HG03457 (cell line): ENCODE measurements around the gene TMEM263.
"Not testable (repeated sequence)": the region's sequence is repeated elsewhere in the genome, so short reads cannot be mapped to it uniquely, and the experiment has no call there.

Experiments
- ATAC-seq: cut with Tn5 transposase; IDR thresholded peaks from one replicate; pipeline ENCODE4 v1.9.1; 2021; ENCODE audit warnings: moderate number of reproducible peaks; ENCODE audit not compliant: unreplicated experiment

The TMEM263 gene

DNA sequence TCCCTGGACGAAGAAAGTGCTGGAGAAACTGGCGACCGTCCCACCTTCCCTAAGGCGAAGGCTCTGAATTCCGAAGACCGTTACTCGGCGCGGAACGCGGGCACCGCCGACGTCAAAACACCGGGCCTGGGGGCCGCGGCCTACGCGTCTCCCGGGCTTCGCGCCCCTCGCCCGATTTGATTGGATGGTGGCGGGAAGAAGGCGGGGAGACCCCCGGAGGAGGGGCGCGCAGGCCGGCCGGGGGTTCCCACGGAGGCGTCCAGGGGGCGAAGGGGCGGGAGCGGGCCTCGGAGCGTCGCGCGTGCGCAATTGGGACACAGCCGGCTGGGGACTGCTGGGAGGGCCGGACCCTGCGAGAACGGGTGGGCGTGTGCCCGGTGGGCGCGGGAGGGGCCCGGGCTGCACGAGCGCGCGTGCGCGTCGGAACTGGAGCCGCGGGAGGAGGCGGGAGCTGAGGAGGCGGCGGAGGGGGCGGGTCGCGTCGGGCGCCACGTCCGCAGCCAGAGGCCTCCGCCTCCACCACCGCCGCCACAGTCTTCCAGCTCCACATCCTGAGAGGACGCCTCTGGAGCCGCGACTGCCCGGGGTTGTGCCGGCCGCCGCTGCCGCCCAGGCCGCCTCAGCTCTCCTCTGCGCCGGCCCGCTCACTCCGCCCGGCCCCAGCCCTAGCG, at the start of gene TMEM263:
Gene TMEM263 (plus strand): TSS at position 531 of the 671 bp plus-strand sequence. CDS start 11,210 bp downstream, outside the sequence.
- ATAC-seq = peak; percentile 64

DNA sequence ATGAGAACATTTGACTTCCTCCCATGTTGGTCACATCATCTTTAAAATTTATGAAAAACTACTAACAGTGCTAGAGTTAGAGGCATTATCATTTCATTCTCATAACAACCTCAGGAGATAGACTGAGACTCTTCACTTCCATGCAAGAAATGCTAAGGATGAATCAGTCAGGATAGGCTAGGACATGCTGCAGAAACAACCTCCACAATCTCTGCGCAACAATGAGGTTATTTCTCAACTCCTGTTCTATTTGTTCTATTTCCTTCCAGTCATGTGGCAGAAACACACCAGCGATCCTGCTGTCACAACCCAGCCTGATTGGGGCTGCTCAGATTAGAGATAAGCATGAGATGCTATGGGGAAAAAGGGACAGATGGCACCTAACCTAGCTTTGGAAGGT, 49.0 kb upstream of the TMEM263 start:
- no peak for ATAC-seq

DNA sequence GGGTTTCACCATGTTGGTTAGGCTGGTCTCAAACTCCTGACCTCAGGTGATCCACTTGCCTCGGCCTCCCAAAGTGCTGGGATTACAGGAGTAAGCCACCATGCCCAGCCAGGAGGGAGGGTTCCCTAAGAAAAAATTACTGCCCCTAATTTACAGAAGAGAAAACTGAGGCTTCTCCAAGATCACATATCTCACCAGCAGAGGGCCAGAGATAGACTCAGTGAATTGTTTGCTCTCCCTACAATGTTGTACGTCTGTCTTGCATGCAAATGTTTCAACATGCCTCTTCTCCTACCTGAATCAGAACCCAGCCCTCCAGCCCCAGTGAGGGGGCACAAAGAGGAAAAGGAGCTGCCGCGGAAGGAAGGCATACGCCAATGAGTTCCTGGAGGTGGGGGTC, 48.3 kb upstream of the TMEM263 start:
- ATAC-seq = no peak

DNA sequence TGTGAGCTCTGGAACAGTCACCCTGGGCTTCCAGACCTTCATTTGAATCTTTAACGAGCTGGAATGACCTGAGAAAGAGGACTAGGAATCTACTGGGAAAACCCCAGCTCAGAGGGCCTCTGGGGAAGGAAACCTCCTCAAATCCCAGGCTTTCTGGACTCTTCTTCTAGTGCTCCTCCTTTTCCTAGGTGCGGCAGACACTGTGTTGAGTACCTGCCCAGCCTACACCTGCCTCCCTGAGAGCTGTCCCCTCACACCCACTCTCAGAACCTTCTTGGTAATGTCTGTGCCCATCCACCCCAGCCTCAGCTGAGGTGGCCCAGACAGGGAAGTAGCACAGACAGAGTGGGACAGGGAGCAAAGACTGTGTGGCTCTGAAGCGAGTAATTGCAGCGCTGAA, 47.9 kb upstream of the TMEM263 start:
- no peak for ATAC-seq

DNA sequence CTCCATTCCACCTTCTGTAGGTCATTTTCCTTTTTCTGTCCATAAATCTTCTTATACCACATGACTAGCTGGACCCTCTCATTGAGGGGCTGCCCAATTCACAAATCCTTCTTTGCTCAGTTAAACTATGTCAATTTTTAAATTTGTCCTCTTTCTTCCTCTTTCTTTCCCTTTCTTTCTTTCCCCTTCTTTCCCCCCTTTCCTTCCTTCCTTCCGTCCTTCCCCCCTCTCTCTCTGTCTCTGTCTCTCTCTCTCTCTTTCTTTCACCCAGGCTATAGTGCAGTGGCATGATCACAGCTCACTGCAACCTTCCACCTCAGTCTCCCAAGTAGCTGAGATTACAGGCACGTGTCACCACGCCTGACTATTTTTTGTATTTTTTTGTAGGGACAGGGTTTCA, 47.1 kb upstream of the TMEM263 start:
- ATAC-seq = no peak

DNA sequence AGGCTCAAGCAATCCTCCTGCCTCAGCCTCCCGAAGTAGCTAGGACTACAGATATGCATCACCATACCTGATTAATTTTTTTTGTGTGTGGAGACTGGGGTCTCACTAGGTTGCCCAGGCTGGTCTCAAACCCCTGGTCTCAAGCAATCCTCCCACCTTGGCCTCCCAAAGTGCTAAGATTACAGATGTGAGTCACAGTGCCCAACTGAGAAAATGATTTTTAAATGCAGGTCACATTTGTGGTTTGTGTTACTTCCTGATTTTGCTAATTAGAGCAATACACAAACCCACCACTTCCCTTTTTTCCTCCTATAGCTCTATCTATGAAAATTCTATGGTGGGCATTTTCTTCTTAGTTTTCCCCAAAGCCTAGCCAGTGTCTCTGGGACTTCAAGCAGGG, 45.5 kb upstream of the TMEM263 start:
- no peak for ATAC-seq

DNA sequence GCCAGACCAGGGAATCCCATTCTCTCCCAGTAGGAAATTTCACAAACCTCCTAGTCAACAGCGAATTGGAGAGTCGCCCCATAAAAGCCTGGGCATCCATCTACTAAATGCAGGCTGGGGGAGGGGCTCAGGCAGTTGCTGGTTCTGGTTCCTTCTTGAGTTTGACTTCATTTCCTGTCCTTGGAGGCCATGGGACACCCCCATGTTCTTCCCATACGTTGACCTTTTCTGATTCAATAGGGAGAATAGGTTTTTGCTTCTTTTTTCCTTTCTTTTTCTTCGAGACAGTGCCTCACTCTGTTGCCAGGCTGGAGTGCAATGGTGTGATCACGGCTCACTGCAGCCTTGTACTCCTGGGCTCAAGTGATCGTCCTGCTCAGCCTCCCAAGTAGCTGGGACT, 44.1 kb upstream of the TMEM263 start:
- ATAC-seq = no peak

DNA sequence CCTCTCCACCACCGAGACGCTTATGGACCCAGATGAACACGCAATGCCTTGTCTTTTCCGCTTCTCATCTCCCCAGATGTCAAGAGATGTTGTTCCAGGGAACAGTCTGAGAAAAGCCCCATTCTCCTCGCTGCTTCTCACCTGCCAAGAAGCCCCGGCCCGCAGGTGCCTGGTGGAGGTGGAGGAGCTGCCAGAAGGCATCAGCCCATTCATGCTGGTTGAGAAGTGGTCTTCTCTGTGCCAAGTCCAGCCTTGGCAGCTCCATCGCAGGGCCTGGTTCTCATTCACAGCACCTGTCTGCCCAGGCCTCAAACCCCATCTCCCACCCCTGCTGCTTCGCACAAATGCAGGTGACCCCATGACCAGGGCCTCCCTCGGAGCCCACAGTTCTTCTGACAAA, 42.3 kb upstream of the TMEM263 start:
- ATAC-seq = no peak

DNA sequence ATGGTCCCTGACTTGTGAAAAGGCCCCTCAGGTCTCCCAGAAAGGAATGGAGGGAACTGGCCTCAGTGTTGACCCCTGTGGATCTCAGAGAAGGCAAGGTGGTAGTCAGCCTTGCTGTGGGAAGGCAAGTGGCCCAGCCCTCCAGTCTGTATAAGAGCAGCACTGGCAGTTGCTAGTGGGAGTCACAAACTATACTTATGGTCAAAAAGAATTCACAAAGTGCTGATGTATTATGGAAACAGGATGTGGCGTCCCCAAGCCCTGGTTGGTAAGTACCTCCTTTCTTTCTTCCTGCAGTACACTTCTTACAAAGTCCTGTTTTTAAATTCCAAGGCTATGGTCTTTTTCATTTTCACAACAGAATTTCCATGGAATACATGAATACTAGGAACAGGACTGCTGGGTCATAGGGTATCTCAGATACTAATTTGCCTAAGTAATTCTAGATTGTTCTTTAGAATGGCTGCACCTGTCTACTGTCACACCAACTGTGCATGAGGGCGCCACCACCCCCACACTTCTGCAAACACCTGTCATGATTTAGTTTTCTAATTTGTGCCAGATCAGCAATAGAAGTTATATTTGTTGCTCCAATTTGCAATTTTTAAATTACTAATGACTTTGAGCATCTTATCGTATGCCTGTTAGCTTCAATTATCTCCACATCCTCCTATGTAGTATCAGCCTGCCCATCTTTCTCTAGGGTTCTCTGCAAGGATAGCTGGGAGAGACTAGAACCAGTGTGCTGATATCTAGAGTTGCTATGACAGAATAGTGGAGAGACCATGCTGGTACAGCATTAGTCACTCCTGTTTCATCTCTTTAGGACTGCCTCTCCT, 40.7 kb upstream of the TMEM263 start:
- peak; percentile 76 for ATAC-seq

DNA sequence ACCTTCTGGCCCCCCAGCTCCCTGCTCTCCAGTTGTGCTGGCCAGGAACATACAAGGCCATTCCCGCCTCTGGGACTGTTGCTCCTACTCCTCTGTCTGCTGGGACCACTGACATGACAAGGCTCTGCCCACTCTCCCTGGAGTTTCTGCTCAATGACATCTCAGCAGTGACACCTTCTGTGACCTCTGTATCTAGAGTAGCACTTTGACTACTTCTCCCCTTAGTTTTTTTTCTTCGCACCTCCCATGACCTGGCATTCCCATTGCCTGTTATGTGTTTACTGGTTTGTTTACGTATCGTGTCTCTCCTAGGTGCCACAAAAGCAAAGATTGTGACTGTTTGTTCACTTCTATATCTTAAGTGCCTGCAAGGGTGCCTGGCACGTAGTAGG, 40.1 kb upstream of the TMEM263 start:
- ATAC-seq = no peak

DNA sequence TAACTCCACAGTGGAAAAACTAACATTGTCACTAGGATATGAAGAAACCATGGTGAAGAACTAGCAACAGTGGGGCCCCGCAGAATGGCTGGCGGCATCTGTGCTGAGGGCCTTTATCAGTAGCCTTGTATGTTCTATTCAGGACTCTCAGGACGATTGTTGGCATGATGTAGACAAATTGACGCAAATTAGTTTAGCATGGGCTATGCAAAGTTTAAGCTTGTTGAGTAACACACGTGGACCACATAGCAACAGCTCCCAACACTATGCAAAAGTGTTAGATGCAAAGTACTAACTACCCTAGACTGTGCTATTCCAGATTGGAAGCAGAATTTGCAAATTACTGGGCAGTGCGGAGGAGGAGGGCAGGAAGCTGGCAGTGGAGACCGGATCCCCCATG, 38.2 kb upstream of the TMEM263 start:
- no peak for ATAC-seq

DNA sequence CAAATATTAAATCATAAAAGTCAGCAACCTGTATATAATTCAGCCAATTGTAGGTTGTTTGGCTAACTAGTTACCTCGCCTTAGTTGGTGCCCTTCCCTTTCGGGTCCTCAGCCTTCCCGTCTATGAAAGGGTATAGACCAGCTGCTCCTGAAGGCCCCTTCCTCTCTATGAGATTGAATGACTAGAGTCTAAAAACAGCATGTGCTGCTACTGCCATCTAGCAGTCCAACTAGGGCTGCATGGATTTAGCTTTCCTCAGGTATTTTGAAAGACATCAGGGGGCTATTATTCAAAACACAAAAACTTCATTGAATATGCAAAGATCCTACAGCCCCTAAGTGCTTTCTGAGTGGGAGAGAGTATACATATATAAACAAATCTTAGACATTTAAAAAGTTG, 37.0 kb upstream of the TMEM263 start:
- ATAC-seq = no peak

DNA sequence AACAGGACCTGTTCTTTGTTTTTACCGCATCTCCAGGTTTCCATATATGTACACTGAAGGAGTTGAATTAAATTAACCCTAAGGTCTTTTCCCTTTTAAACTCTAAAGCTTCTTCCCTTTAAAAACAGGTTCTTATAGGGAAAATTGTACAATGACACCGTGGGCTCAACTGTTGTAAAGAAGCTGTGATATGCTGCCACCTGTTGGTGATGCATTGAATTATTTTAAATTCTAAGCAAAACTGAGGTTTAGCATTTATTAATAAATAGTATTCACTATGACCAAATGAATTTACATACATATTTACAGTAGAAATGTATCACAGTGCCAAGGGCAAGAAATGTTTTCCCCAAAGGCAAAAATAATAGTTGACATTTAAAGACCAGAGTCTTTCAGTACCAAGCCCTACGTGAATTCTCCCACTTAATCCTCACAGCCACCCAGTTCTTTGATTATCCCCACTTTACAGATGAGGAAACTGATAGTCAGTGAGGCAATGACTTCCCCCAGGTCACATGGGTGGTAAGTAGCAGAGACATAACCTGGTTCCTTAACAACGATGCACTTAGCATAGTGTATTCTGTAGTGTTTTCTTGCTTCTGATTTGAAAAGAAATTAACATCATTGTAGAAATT, 35.7 kb upstream of the TMEM263 start:
- no peak for ATAC-seq

DNA sequence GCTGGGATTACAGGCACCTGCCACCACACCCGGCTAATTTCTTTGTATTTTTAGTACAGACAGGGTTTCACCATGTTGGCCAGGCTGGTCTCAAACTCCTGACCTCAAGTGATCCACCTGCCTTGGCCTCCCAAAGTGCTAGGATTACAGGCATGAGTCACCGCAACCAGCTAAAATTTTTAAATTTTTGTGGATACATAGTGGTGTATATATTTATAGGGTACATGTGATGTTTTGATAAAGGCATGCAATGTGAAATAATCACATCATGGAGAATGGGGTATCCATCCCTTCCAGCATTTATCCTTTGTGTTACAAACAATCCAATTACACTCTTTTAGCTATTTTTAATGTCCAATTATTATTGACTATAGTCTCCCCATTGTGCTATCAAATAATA, 33.7 kb upstream of the TMEM263 start:
- not testable (repeated sequence) for ATAC-seq

DNA sequence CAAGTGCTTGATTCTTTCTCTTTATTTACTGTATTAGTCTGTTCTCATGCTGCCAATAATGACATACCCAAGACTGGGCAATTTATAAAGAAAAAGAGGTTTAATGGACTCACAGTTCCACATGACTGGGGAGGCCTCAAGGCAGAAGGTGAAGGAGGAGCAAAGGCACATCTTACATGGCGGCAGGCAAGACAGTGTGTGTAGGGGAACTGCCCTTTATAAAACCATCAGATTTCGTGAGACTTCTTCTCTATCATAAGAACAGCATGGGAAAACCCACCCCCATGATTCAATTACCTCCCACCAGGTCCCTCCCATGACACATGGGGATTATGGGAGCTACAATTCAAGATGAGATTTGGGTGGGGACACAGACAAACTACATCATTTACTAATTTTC, 32.1 kb upstream of the TMEM263 start:
- not testable (repeated sequence) for ATAC-seq

DNA sequence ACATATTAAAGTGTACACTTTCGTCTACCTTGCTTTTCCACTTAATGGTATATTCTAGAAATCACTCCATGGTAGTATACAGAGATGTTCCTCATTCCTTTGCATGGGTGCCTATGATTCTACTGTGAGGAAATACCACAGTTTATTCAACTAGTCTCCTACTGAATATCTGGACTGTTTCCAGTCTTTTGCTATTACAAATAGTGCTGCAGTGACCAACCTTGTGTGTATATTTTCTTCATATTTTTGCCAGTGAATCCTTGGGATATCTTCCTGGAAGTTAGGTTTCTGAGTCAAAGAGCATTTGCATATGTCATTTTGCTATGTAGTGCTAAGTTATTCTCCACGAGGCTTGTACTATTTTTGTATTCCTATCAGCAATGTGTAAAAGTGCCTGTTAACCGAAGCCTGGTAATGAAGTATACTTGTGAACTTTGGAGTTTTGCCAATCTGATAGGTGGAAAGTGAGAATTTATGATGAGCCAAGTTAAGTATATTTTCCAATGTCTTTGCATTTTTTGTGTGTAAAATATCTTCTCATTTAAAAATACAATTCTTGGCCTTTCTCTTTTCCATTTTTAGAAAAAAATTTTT, 31.3 kb upstream of the TMEM263 start:
- no peak for ATAC-seq

DNA sequence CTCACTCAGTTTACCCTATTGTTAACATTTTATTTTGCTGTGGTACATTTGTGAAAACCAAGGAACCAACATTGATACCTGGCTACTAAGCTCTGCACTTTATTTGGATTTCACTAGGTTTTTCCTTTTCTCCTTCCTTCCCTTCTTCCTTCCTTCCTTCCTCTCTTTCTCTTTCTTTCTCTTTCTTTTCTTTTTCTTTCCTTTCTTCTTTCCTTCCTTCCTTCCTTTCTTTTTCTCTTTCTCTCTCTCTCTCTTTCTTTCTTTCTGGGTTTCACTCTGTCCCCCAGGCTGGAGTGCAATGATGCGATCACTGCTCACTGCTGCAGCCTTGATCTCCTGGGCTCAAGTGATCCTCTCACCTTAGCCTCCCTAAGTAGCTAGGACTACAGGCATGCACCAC, 29.1 kb upstream of the TMEM263 start:
- ATAC-seq = no peak

DNA sequence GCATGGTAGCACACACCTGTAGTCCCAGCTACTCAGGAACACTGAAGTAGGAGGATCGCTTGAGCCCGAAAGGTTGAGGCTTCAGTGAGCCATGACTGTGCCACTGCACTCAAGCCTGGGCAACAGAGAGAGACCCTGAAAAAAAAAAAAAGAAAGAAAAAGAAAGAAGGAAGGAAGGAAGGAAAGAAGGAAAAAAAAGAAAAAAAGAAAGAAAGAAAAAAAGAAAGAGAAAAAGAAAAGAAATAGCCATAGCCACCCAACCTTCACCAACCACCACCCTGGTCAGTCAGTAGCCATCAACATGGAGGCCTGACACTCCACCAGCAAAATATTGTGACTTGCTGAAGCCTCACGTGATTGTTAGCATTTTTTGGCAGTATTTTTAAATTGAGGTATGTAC, 21.4 kb upstream of the TMEM263 start:
- no peak for ATAC-seq

DNA sequence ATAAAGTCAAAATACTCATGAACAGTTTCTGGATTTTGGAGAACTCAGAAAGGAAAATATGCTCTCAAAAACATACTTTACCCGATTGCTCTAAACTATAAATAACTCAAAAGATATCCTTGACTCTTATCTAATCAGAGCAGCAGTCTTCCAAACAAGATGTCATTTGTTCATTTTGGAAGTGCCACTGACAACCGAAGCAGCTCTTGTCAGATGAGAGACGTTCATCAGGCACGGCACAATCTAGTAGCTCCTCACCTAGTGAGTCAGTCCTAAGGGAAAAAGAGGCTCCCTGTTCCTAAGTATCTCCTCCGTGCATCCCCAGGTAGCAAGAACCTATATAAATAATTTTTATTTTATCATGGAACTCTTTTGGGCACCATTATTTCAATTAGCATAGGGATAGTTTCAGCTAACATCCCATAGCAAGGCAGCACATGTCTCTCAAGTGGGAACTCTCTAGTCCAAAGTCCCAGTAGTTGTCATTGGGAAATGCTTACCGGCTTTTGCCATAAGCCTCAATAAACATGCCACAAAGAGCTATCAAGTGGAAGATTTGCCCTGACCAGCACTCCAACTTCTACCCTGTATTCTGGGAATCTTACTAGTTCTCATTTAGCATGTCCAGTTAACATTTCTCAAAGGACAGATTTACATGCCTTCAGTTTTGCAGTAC, 14.1 kb upstream of the TMEM263 start:
- no peak for ATAC-seq

DNA sequence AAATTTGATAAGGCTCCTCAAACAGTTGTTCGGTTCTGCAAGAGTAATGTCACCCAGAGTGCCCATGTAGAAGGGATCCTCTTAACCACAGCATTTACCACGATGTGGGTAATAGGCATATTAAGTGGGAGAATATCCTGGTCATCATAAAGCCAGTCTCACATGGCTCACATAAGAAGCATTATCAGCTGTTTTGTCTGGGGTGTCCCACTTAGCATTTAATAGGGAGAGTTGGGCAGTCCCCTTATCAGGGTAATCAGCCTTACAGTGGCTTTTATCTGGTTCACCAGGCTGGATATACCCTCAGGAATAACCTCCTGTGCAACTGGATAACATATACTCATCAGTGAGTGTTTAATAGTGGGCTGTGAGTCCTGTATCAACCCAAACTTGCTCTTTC, 12.9 kb upstream of the TMEM263 start:
- ATAC-seq = no peak

DNA sequence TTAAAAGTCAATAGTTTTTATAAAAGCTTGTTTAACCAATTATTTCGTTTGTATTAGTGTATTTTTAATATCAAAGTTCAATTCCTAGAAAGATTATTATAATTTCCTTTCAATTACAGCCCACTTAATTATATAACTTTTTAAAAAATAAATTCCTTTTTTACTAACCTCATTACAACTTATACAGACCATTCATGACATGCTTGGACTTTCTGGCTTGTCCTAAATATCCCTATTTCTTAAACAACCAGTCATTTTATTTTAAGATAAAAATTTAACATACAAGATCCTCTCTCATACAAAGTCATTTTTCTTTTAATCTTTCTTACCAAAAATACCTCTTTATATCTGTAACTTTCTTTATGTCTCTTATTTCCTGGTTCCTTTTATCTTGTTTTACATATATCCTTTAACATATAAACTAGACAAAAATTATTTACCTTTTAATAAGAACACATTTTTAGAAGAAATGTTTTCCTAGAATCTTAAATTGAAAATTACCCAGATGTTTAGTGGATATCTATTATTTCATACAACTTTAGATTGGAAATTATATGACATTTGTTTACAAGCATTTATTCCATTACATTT, 10.4 kb upstream of the TMEM263 start:
- no peak for ATAC-seq
